Astrocyte (in vitro differentiated cells and primary cell): ENCODE measurements around the gene CCL19. TPM values are rescaled to one million over a fixed set of nuclear protein-coding genes. Genes with fewer than 3 reads are reported as not detected.

Experiments
- DNase-seq: peaks from one replicate; pipeline ENCODE4 v3.0.0-alpha.2; 2010; ENCODE audit warnings: low read depth
- FAIRE-seq: peaks from 2 replicates; lab custom pipeline; 2011; peaks lifted over from hg19 to GRCh38; lab: Jason Lieb, UNC
- H2AFZ ChIP-seq: 2 replicates; pipeline ENCODE4 v1.6.0; 2012; ENCODE audit warnings: low read depth, low read length, inconsistent platforms
- H3K27ac ChIP-seq: 2 replicates; pipeline ENCODE4 v1.5.1; 2011; ENCODE audit warnings: low read depth, low read length, inconsistent platforms
- H3K27me3 ChIP-seq: 2 replicates; pipeline ENCODE4 v1.6.0; 2011; ENCODE audit warnings: low read length, inconsistent platforms; ENCODE audit not compliant: insufficient read depth
- H3K36me3 ChIP-seq: 2 replicates; pipeline ENCODE4 v1.5.1; 2011; ENCODE audit warnings: low read length, inconsistent platforms; ENCODE audit not compliant: insufficient read depth
- H3K4me1 ChIP-seq: 2 replicates; pipeline ENCODE4 v1.5.1; 2011; ENCODE audit warnings: low read length, inconsistent platforms; ENCODE audit not compliant: insufficient read depth
- H3K4me2 ChIP-seq: 2 replicates; pipeline ENCODE4 v1.6.0; 2012; ENCODE audit warnings: low read length, inconsistent platforms
- H3K4me3 ChIP-seq: 2 replicates; pipeline ENCODE4 v1.5.1; 2011; ENCODE audit warnings: low read depth, mild to moderate bottlenecking, low read length, inconsistent platforms; ENCODE audit not compliant: insufficient read depth
- H3K79me2 ChIP-seq: 2 replicates; pipeline ENCODE4 v1.6.0; 2012; ENCODE audit warnings: mild to moderate bottlenecking, low read length, inconsistent platforms; ENCODE audit not compliant: insufficient read depth
- H3K9ac ChIP-seq: 2 replicates; pipeline ENCODE4 v1.6.0; 2012; ENCODE audit warnings: mild to moderate bottlenecking, low read length, inconsistent platforms
- H3K9me3 ChIP-seq: 2 replicates; pipeline ENCODE4 v1.5.1; 2012; ENCODE audit warnings: low read depth, mild to moderate bottlenecking, low read length, inconsistent platforms; ENCODE audit not compliant: insufficient read depth
- H4K20me1 ChIP-seq: 2 replicates; pipeline ENCODE4 v1.6.0; 2012; ENCODE audit warnings: low read length, inconsistent platforms; ENCODE audit not compliant: insufficient read depth
- H3K27ac Mint-ChIP-seq: one replicate; pipeline ENCODE4 v1.8.0; 2021; ENCODE audit warnings: mild to moderate bottlenecking, mixed read lengths; ENCODE audit not compliant: unreplicated experiment
- H3K27me3 Mint-ChIP-seq: one replicate; pipeline ENCODE4 v1.8.0; 2021; ENCODE audit warnings: low read depth, mixed read lengths; ENCODE audit not compliant: unreplicated experiment
- H3K36me3 Mint-ChIP-seq: one replicate; pipeline ENCODE4 v1.8.0; 2021; ENCODE audit warnings: low read depth, mixed read lengths; ENCODE audit not compliant: unreplicated experiment
- H3K4me1 Mint-ChIP-seq: one replicate; pipeline ENCODE4 v1.8.0; 2021; ENCODE audit warnings: low read depth, mixed read lengths; ENCODE audit not compliant: unreplicated experiment
- H3K4me3 Mint-ChIP-seq: one replicate; pipeline ENCODE4 v1.8.0; 2021; ENCODE audit warnings: mild to moderate bottlenecking, moderate library complexity, mixed read lengths; ENCODE audit not compliant: unreplicated experiment
- H3K9me3 Mint-ChIP-seq: one replicate; pipeline ENCODE4 v1.8.0; 2021; ENCODE audit warnings: mild to moderate bottlenecking, mixed read lengths; ENCODE audit not compliant: unreplicated experiment
- EZH2 ChIP-seq: IDR thresholded peaks from 2 replicates; pipeline ENCODE4 v1.6.1; 2012; ENCODE audit warnings: mild to moderate bottlenecking, low read length, inconsistent platforms; ENCODE audit not compliant: insufficient read depth
- total RNA-seq: library from RNA; stranded (reverse); gene quantifications from 2 replicates; pipeline ENCODE4 v1.2.1, GENCODE V29; 2021
- TF ChIP-seq, protein P1 (sequence below): IDR thresholded peaks from 2 replicates; pipeline ENCODE4 v1.5.1; 2011; ENCODE audit warnings: low read depth, mild to moderate bottlenecking, inconsistent platforms, low read length, moderate library complexity; ENCODE audit not compliant: insufficient read depth

Gene CCL19
- total RNA-seq, 1 donor from 2014 or later = not detected

DNA sequence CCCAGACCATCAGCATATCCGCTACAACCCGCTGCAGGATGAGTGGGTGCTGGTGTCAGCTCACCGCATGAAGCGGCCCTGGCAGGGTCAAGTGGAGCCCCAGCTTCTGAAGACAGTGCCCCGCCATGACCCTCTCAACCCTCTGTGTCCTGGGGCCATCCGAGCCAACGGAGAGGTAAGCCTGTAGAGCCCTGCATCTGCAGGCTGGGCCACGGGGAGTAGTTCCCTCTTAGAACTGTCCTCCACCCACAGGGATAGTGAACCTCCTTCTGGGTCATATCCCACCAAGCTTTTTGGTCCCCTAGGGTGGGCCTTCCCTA lies 44.0 kb downstream of the CCL19 start:
- peaks cover 8% of the 10 kb centered on the region for H3K79me2 ChIP-seq
- H3K9ac ChIP-seq = peak overlapping the region; percentile 89
- FAIRE-seq (no peak), DNase-seq (no peak)
- peak overlapping the region; percentile 12 for H3K27ac Mint-ChIP-seq
- H3K4me1 Mint-ChIP-seq = peaks cover 20% of the 10 kb centered on the region
- peaks cover 4% of the 10 kb centered on the region for H3K36me3 Mint-ChIP-seq
- H4K20me1 ChIP-seq = peaks cover 4% of the 10 kb centered on the region
- H3K27ac ChIP-seq = peak overlapping the region; percentile 54
- H3K9me3 ChIP-seq = no peaks in the 10 kb centered on the region
- H3K27me3 Mint-ChIP-seq = no peaks in the 10 kb centered on the region
- peak overlapping the region; percentile 99 for H2AFZ ChIP-seq
- H3K4me2 ChIP-seq = peak overlapping the region; percentile 99
- no peaks in the 10 kb centered on the region for H3K27me3 ChIP-seq
- peaks cover 26% of the 10 kb centered on the region for H3K4me1 ChIP-seq
- H3K9me3 Mint-ChIP-seq = no peaks in the 10 kb centered on the region
- TF ChIP-seq, protein P1, sequence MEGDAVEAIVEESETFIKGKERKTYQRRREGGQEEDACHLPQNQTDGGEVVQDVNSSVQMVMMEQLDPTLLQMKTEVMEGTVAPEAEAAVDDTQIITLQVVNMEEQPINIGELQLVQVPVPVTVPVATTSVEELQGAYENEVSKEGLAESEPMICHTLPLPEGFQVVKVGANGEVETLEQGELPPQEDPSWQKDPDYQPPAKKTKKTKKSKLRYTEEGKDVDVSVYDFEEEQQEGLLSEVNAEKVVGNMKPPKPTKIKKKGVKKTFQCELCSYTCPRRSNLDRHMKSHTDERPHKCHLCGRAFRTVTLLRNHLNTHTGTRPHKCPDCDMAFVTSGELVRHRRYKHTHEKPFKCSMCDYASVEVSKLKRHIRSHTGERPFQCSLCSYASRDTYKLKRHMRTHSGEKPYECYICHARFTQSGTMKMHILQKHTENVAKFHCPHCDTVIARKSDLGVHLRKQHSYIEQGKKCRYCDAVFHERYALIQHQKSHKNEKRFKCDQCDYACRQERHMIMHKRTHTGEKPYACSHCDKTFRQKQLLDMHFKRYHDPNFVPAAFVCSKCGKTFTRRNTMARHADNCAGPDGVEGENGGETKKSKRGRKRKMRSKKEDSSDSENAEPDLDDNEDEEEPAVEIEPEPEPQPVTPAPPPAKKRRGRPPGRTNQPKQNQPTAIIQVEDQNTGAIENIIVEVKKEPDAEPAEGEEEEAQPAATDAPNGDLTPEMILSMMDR = no peak
- no peak for TF ChIP-seq EZH2
- H3K36me3 ChIP-seq = no peaks in the 10 kb centered on the region
- peak overlapping the region; percentile 85 for H3K4me3 ChIP-seq
- peak overlapping the region; percentile 90 for H3K4me3 Mint-ChIP-seq

DNA sequence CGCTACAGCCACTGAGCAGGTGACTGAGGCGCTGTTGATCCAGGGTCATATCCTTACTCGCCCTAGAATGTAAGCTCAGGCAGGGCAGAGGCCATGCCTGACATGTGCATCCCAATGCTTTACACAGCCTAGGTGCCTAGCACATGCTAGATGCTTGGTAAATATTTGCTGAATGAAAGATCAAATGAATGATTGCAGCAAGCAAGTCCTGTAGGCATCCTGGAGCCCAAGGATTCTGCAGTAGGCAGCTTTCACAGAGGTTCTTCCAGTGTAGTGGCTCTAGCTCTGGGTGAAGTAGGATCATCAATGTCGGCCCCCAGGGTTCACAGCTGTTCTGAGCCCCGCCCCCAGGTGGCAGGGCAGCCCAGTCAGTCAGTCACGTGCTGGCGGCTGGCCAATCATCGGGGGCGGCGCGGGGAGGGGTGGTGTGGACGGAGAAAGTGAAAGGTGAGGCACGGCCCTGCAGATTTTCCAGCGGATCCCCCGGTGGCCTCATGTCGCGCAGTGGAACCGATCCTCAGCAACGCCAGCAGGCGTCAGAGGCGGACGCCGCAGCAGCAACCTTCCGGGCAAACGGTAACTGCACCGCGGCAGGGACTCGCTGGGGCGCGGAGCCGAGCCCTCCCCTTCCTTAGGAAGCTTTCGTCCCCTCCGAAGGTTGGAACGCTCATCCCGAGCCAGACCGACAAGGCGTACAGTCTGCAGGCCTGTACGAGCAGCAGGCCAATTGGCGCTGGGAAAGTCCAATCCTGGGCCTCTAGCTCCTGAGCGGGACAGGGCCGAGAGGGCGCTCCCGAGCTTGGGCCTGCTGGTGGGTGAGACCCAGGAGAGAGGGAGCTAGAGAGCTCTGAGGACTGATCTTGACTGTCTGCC lies 44.6 kb downstream of the CCL19 start, which contains the start of gene GALT:
GALT (plus strand) TSS at position 465 of the 873 bp plus-strand sequence; CDS start at position 495, 30 bp downstream.
- H3K9ac ChIP-seq = peak within 1 kb of the TSS; percentile 89
- peak; percentile 73 for DNase-seq
- peaks cover 21% of the 10 kb centered on the region for H3K4me1 ChIP-seq
- FAIRE-seq = peak; percentile 17
- H3K36me3 Mint-ChIP-seq = peaks cover 4% of the 10 kb centered on the region
- TF ChIP-seq, protein P1 = no peak
- no peak for TF ChIP-seq EZH2
- peak within 1 kb of the TSS; percentile 34 for H3K27ac Mint-ChIP-seq
- no peaks in the 10 kb centered on the region for H3K36me3 ChIP-seq
- H3K4me2 ChIP-seq = peak within 1 kb of the TSS; percentile 99
- peak within 1 kb of the TSS; percentile 54 for H3K27ac ChIP-seq
- peaks cover 15% of the 10 kb centered on the region for H3K4me1 Mint-ChIP-seq
- no peaks in the 10 kb centered on the region for H3K27me3 ChIP-seq
- no peaks in the 10 kb centered on the region for H3K27me3 Mint-ChIP-seq
- peak within 1 kb of the TSS; percentile 90 for H3K4me3 Mint-ChIP-seq
- H4K20me1 ChIP-seq = peaks cover 4% of the 10 kb centered on the region
- H3K9me3 Mint-ChIP-seq = no peaks in the 10 kb centered on the region
- H2AFZ ChIP-seq = peak within 1 kb of the TSS; percentile 99
- peaks cover 8% of the 10 kb centered on the region for H3K79me2 ChIP-seq
- no peaks in the 10 kb centered on the region for H3K9me3 ChIP-seq
- peak within 1 kb of the TSS; percentile 85 for H3K4me3 ChIP-seq
